Effector memory CD4-positive, alpha-beta T cell (primary cell): ENCODE data around the gene SLC25A18.

Source experiments
- DNase-seq, 3 donors: peaks; one replicate each; pipeline ENCODE4 v3.0.0-alpha.2; 2020
- H3K27ac ChIP-seq: 2 replicates; pipeline ENCODE4 v1.7.0; 2013; ENCODE audit warnings: mild to moderate bottlenecking, low read length, moderate library complexity; ENCODE audit not compliant: insufficient read depth, poor library complexity, severe bottlenecking
- H3K27me3 ChIP-seq: replicated peaks from 2 replicates; pipeline ENCODE4 v1.7.0; 2013; ENCODE audit warnings: mild to moderate bottlenecking, low read length; ENCODE audit not compliant: insufficient read depth, control insufficient read depth, poor library complexity, severe bottlenecking
- H3K36me3 ChIP-seq: 2 replicates; pipeline ENCODE4 v1.7.0; 2013; ENCODE audit warnings: mild to moderate bottlenecking, low read length, moderate library complexity; ENCODE audit not compliant: control insufficient read depth, insufficient read depth
- H3K4me1 ChIP-seq: 2 replicates; pipeline ENCODE4 v1.7.0; 2013; ENCODE audit warnings: low read length, mild to moderate bottlenecking; ENCODE audit not compliant: control insufficient read depth, insufficient read depth, poor library complexity, severe bottlenecking
- H3K4me3 ChIP-seq: 2 replicates; pipeline ENCODE4 v1.7.0; 2013; ENCODE audit warnings: low read length, low read depth, mild to moderate bottlenecking; ENCODE audit not compliant: insufficient read depth, poor library complexity, severe bottlenecking
- H3K9me3 ChIP-seq: 2 replicates; pipeline ENCODE4 v1.7.0; 2013; ENCODE audit warnings: mild to moderate bottlenecking, low read length, moderate library complexity; ENCODE audit not compliant: control insufficient read depth

The SLC25A18 gene

DNA sequence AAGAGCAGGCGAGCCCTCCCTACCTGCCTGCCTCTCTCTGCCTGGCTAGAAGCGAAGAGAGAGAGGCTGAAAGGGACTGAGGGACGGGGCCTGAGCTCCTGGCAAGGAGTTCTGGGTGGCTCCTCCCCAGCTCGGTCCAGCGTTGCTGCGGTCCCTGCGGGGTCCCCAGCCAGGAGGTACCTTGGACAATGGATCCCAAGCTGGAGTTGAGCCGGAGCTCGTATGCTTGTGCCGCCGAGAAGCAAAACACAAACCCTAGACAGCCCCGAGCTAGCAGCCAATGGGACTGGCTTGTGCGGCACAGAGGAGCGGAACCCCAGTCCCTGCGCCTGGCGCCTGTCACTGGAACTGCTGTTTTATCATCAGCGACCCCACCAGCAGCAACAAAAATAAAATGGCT, 18.3 kb downstream of the SLC25A18 start:
- Histone ChIP-seq H3K27ac (no peak overlapping the region), H3K9me3 (no peaks in the 10 kb centered on the region), H3K4me1 (no peaks in the 10 kb centered on the region), H3K36me3 (no peaks in the 10 kb centered on the region), H3K4me3 (no peak overlapping the region), H3K27me3 (no peaks in the 10 kb centered on the region)
- DNase-seq = no peak

DNA sequence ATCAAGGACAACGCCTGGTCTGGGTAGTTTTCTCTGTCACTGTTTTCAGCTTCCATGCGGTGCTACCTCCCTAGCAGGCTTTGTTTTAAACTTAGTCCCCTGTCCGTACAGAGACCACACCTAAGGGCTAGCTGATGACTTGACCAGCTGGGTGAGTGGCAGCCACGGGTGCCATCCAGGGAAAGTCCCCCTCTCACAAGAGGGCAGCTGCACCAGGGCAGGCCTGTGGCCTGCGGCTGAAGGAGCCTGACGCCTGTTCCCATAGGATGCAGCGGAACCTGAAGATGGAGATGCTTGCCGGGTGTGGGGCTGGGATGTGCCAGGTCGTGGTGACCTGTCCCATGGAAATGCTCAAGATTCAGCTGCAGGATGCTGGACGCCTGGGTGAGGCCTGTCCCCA, 19.9 kb downstream of the SLC25A18 start:
- no peak overlapping the region for H3K4me3 ChIP-seq
- no peaks in the 10 kb centered on the region for H3K36me3 ChIP-seq
- no peak overlapping the region for H3K27ac ChIP-seq
- no peaks in the 10 kb centered on the region for H3K27me3 ChIP-seq
- H3K4me1 ChIP-seq = no peaks in the 10 kb centered on the region
- DNase-seq = no peak
- no peaks in the 10 kb centered on the region for H3K9me3 ChIP-seq

DNA sequence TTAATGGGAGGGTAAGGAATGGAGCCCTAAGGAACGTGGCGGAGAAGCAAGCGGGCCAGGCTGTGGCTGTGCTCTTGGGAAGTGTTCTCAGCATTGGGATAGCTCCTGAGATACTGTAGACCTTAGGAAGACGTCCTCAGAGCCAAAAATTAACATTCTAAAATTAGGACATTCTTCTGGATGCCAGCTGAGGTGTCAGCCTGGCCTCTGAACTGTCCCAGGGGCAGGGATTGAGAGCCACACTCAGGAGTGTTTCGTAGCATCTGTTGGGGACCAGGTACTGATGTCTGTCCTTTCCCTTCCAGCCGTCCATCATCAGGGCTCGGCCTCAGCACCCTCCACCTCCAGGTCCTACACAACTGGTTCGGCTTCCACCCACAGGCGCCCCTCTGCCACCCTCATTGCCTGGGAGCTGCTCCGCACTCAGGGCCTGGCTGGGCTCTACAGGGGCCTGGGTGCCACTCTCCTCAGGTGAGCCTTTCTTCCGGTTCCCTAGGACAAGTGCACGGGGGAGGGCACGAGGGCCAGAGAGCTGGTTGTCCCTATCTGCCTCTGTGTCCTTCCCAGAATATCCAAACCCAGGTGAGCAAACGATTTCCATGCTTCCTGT, 23.6 kb downstream of the SLC25A18 start:
- Histone ChIP-seq H3K27me3 (no peaks in the 10 kb centered on the region), H3K9me3 (no peaks in the 10 kb centered on the region), H3K4me1 (no peaks in the 10 kb centered on the region), H3K27ac (no peak overlapping the region), H3K4me3 (no peak overlapping the region), H3K36me3 (peaks cover 15% of the 10 kb centered on the region)
- no peak for DNase-seq

DNA sequence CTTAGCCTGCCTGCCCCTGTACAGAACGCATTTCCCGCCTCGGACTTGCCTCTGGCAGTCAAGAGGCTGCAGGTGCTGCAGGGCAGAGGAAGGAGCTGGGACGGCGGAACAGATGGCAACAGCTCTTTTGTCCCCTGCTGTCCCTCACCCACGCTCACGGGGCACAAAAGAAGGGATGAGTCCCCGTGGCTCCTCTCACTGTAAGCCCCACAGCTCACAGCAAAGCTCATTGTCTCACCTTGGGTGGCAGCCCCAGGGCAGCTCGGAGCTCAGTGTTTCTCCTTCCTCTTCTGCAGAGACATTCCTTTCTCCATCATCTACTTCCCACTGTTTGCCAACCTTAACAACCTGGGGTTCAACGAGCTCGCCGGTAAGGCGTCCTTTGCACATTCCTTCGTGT, 24.3 kb downstream of the SLC25A18 start:
- Histone ChIP-seq H3K27me3 (no peaks in the 10 kb centered on the region), H3K4me1 (no peaks in the 10 kb centered on the region), H3K4me3 (no peak overlapping the region), H3K9me3 (no peaks in the 10 kb centered on the region), H3K36me3 (peaks cover 22% of the 10 kb centered on the region), H3K27ac (no peak overlapping the region)
- DNase-seq = no peak

DNA sequence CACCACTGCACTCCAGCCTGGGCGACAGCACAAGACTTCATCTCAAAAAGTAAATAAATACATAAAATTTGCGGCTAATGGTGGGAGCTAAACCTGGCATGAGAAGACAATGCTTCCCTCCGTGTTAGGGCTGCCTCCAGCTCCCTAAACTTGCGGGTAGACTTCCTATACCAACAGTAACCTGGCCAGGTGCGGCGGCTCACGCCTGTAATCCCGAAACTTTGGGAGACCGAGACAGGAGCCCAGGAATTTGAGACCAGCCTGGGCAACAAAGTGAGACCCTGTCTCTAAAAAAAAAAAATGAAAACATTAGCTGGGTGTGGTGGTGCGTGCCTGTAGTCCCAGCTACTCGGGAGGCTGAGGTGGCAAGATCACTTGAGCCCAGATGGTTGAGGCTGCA, 25.3 kb downstream of the SLC25A18 start:
- no peaks in the 10 kb centered on the region for H3K4me1 ChIP-seq

DNA sequence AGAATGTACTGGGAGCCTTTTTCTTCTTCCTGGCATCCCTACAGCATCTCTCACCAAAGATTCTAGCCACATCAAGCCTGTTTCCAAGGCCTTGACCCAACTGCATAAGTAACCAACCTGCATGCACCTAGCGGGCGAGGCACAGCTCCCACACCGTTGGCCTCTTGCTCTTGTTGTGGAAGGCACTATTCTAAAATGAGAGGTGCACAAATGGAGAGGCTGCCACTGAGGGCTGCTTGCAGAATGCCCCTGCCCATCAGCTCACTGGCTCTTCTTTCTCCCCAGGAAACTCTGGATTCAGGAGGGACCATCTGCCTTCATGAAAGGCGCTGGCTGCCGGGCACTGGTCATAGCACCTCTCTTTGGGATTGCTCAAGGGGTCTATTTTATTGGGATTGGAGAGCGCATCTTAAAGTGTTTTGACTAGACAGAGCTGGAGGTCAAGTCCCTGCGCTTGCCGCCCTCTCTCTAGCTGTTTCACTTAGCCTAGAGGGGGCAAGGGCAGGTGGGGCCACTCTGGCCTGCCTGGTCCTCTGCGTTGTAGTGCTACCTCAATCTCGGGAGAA, 26.6 kb downstream of the SLC25A18 start:
- Histone ChIP-seq H3K27ac (no peak overlapping the region), H3K9me3 (no peaks in the 10 kb centered on the region), H3K4me1 (no peaks in the 10 kb centered on the region), H3K4me3 (no peak overlapping the region), H3K27me3 (no peaks in the 10 kb centered on the region), H3K36me3 (peaks cover 42% of the 10 kb centered on the region)
- DNase-seq = no peak

More for the DNA sequence above, 25.3 kb downstream of the SLC25A18 start:
- DNase-seq = no peak
- Histone ChIP-seq H3K9me3 (no peaks in the 10 kb centered on the region), H3K27ac (no peak overlapping the region), H3K36me3 (peaks cover 29% of the 10 kb centered on the region), H3K27me3 (no peaks in the 10 kb centered on the region), H3K4me3 (no peak overlapping the region)

DNA sequence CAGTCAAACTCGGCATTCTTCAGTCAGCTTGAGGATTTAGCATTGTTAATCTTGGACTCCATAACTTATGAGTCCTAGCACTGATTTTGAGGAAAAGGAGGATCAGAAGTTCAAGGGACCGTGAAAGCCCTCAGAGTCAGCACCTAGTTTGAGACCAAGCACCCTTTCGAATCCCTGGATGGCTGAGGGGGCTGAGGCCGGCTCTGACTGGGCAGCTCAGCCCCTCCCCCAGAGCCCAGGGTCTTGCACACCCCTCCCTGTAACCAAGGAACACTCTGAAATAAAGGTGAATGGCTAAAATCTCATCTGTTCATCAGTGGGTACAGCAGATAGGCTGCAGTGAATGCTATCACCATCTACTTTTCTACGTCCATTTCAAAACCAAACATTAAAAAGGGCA, 27.3 kb downstream of the SLC25A18 start:
- H3K27ac ChIP-seq = no peak overlapping the region
- H3K9me3 ChIP-seq = no peaks in the 10 kb centered on the region
- no peak for DNase-seq
- no peaks in the 10 kb centered on the region for H3K4me1 ChIP-seq
- peaks cover 43% of the 10 kb centered on the region for H3K36me3 ChIP-seq
- no peak overlapping the region for H3K4me3 ChIP-seq
- H3K27me3 ChIP-seq = no peaks in the 10 kb centered on the region

DNA sequence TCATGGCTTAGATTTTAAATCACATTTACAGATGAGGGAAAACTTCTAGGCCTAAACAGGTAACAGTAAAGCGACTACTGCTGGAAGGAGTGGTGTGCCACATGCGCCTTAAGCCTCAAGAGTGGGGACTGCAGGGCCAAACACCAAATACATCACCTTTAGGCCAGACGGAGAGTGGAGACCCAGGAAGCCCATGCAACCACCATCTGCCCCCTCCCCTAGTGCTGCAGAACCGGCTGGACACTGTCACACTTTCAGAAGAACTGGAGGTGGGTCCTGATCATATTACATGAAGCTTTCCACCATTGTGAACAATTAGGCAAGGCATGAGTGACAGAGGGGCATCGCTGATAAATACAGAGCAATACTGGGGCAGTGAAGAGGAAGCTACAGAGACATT, 28.9 kb downstream of the SLC25A18 start:
- no peak overlapping the region for H3K27ac ChIP-seq
- DNase-seq = no peak
- peaks cover 54% of the 10 kb centered on the region for H3K36me3 ChIP-seq
- no peak overlapping the region for H3K4me3 ChIP-seq
- H3K4me1 ChIP-seq = no peaks in the 10 kb centered on the region
- H3K27me3 ChIP-seq = no peaks in the 10 kb centered on the region
- no peaks in the 10 kb centered on the region for H3K9me3 ChIP-seq

DNA sequence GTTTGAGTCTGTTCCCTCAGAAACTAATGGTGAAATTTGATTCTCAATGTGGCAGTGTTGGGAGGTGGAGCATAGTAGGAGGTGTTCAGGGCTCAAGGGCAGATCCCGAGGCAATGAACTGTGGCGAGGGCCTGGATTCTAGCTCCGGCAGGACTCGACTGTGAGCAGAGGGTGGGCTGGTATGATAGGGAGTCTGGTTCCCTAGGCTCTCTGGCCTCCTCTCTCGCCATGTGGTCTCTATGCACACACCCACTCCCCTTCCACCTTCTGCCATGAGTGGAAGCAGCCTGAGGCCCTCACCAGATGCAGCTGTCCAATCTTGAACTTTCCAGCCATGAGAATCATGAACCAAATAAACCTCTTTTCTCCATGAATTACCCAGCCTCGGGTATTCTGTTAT, 32.9 kb downstream of the SLC25A18 start:
- no peak overlapping the region for H3K27ac ChIP-seq
- no peak for DNase-seq
- no peaks in the 10 kb centered on the region for H3K27me3 ChIP-seq
- peaks cover 84% of the 10 kb centered on the region for H3K36me3 ChIP-seq
- no peaks in the 10 kb centered on the region for H3K4me1 ChIP-seq
- no peak overlapping the region for H3K4me3 ChIP-seq
- H3K9me3 ChIP-seq = no peaks in the 10 kb centered on the region

DNA sequence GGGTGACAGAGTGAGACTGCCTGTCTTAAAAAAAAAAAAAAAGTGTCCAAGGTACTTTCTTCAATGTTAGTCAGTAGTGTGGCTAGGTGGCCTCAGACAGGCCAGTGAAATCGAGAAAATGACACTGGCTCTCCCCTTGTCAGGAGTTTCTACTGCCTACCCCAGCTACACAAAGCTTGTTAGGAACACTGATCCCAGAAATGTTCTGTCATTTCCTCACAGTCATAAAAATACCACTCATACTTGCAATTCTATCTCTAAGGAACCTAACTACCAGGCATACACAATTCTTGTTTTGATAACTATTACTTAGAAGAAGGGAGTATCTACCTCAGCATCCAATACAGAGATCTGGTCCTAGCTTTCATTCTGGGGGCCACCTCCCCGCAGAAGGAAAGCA, 33.9 kb downstream of the SLC25A18 start:
- Histone ChIP-seq H3K4me1 (no peaks in the 10 kb centered on the region), H3K9me3 (no peaks in the 10 kb centered on the region), H3K36me3 (peaks cover 78% of the 10 kb centered on the region), H3K27me3 (no peaks in the 10 kb centered on the region), H3K27ac (no peak overlapping the region), H3K4me3 (no peak overlapping the region)
- DNase-seq = no peak
